Measurements from ENCODE around the gene BRIP1. TPM values are rescaled to one million over a fixed set of nuclear protein-coding genes. Genes with fewer than 3 reads are reported as not detected.

Gene BRIP1
- total RNA-seq, 1 donor = 6.2 TPM

- Histone ChIP-seq H3K4me3 (ENCODE audit: insufficient read depth, low read length) (no peak overlapping the region), H3K4me2 (ENCODE audit: insufficient read depth, low read length) (no peak overlapping the region), H2AFZ (ENCODE audit: low read length) (no peak overlapping the region), H3K4me1 (ENCODE audit: insufficient read depth, low read length) (no peaks in the 10 kb centered on the region), H3K79me2 (ENCODE audit: insufficient read depth, low read length) (no peaks in the 10 kb centered on the region), H3K27me3 (ENCODE audit: insufficient read depth, low read length) (no peaks in the 10 kb centered on the region), H4K20me1 (ENCODE audit: insufficient read depth, low read length) (no peaks in the 10 kb centered on the region), H3K36me3 (ENCODE audit: insufficient read depth, low read length) (no peaks in the 10 kb centered on the region), H3K9me3 (ENCODE audit: low read depth, low read length) (peaks cover under 1% of the 10 kb centered on the region), H3K27ac (ENCODE audit: low read depth, low read length) (no peak overlapping the region)
- TF ChIP-seq CTCF (IDR thresholded peaks at IDR 0.05; ENCODE audit: extremely low read depth, low read depth, low read length) = no peak
- no peak for DNase-seq (ENCODE audit: insufficient read length, low spot score, missing footprints)
Measured at GRCh38 chr17:61713035-61713434, 150.3 kb downstream of the BRIP1 start.

GRCh38 chr17:61710546-61710945 is 152.8 kb downstream of the BRIP1 start:
- no peak for TF ChIP-seq CTCF (IDR thresholded peaks at IDR 0.05; ENCODE audit: extremely low read depth, low read depth, low read length)
- H2AFZ ChIP-seq (ENCODE audit: low read length) = no peak overlapping the region
- H3K36me3 ChIP-seq (ENCODE audit: insufficient read depth, low read length) = no peaks in the 10 kb centered on the region
- no peak overlapping the region for H3K27ac ChIP-seq (ENCODE audit: low read depth, low read length)
- H3K4me2 ChIP-seq (ENCODE audit: insufficient read depth, low read length) = no peak overlapping the region
- no peaks in the 10 kb centered on the region for H3K4me1 ChIP-seq (ENCODE audit: insufficient read depth, low read length)
- no peaks in the 10 kb centered on the region for H3K9me3 ChIP-seq (ENCODE audit: low read depth, low read length)
- H3K79me2 ChIP-seq (ENCODE audit: insufficient read depth, low read length) = no peaks in the 10 kb centered on the region
- H3K4me3 ChIP-seq (ENCODE audit: insufficient read depth, low read length) = no peak overlapping the region
- no peak for DNase-seq (ENCODE audit: insufficient read length, low spot score, missing footprints)
- H4K20me1 ChIP-seq (ENCODE audit: insufficient read depth, low read length) = no peaks in the 10 kb centered on the region
- H3K27me3 ChIP-seq (ENCODE audit: insufficient read depth, low read length) = no peaks in the 10 kb centered on the region

- no peak overlapping the region for H3K27ac ChIP-seq (ENCODE audit: low read depth, low read length)
- no peaks in the 10 kb centered on the region for H3K79me2 ChIP-seq (ENCODE audit: insufficient read depth, low read length)
- no peaks in the 10 kb centered on the region for H4K20me1 ChIP-seq (ENCODE audit: insufficient read depth, low read length)
- H3K36me3 ChIP-seq (ENCODE audit: insufficient read depth, low read length) = no peaks in the 10 kb centered on the region
- no peaks in the 10 kb centered on the region for H3K9me3 ChIP-seq (ENCODE audit: low read depth, low read length)
- no peaks in the 10 kb centered on the region for H3K27me3 ChIP-seq (ENCODE audit: insufficient read depth, low read length)
- no peak overlapping the region for H3K4me2 ChIP-seq (ENCODE audit: insufficient read depth, low read length)
- TF ChIP-seq CTCF (IDR thresholded peaks at IDR 0.05; ENCODE audit: extremely low read depth, low read depth, low read length) = no peak
- DNase-seq (ENCODE audit: insufficient read length, low spot score, missing footprints) = no peak
- no peaks in the 10 kb centered on the region for H3K4me1 ChIP-seq (ENCODE audit: insufficient read depth, low read length)
- H2AFZ ChIP-seq (ENCODE audit: low read length) = no peak overlapping the region
- H3K4me3 ChIP-seq (ENCODE audit: insufficient read depth, low read length) = no peak overlapping the region
Measured at GRCh38 chr17:61709567-61709966, 153.8 kb downstream of the BRIP1 start.

GRCh38 chr17:61704935-61705449 is 158.3 kb downstream of the BRIP1 start:
- Histone ChIP-seq H3K79me2 (ENCODE audit: insufficient read depth, low read length) (no peaks in the 10 kb centered on the region), H3K36me3 (ENCODE audit: insufficient read depth, low read length) (no peaks in the 10 kb centered on the region), H3K27ac (ENCODE audit: low read depth, low read length) (no peak overlapping the region), H2AFZ (ENCODE audit: low read length) (no peak overlapping the region), H3K27me3 (ENCODE audit: insufficient read depth, low read length) (no peaks in the 10 kb centered on the region), H4K20me1 (ENCODE audit: insufficient read depth, low read length) (no peaks in the 10 kb centered on the region), H3K4me3 (ENCODE audit: insufficient read depth, low read length) (no peak overlapping the region), H3K4me1 (ENCODE audit: insufficient read depth, low read length) (no peaks in the 10 kb centered on the region), H3K9me3 (ENCODE audit: low read depth, low read length) (peaks cover 2% of the 10 kb centered on the region), H3K4me2 (ENCODE audit: insufficient read depth, low read length) (no peak overlapping the region)
- no peak for DNase-seq (ENCODE audit: insufficient read length, low spot score, missing footprints)
- TF ChIP-seq CTCF (IDR thresholded peaks at IDR 0.05; ENCODE audit: extremely low read depth, low read depth, low read length) = no peak
